SJCRH30 (cell line): ENCODE measurements around the gene S100A2. TPM values are rescaled to one million over a fixed set of nuclear protein-coding genes. Genes with fewer than 3 reads are reported as not detected.
"Not testable (repeated sequence)": the region's sequence is repeated elsewhere in the genome, so short reads cannot be mapped to it uniquely, and the experiment has no call there.

Experiments used
- DNase-seq, 2 experiments: peaks; one replicate each; pipeline ENCODE4 v3.0.0-alpha.2; 2015 to 2020
- H3K27ac ChIP-seq: fragments of 250-450 bp; sonication (Bioruptor Pico); 2 replicates; pipeline ENCODE4 v1.5.1; 2020; ENCODE audit warnings: mild to moderate bottlenecking, moderate library complexity
- H3K27me3 ChIP-seq: fragments of 250-450 bp; sonication (Bioruptor Pico); 2 replicates; pipeline ENCODE4 v1.5.1; 2020; ENCODE audit warnings: mild to moderate bottlenecking, moderate library complexity
- H3K36me3 ChIP-seq: fragments of 250-450 bp; sonication (Bioruptor Pico); 2 replicates; pipeline ENCODE4 v1.5.1; 2020; ENCODE audit warnings: mild to moderate bottlenecking, moderate library complexity
- H3K4me1 ChIP-seq: fragments of 250-450 bp; sonication (Bioruptor Pico); 2 replicates; pipeline ENCODE4 v1.5.1; 2020; ENCODE audit warnings: mild to moderate bottlenecking, moderate library complexity
- H3K4me3 ChIP-seq: fragments of 250-450 bp; sonication (Bioruptor Pico); 2 replicates; pipeline ENCODE4 v1.5.1; 2020; ENCODE audit warnings: mild to moderate bottlenecking, moderate library complexity
- H3K9me3 ChIP-seq: fragments of 250-450 bp; sonication (Bioruptor Pico); replicated peaks from 2 replicates; pipeline ENCODE4 v1.5.1; 2020; ENCODE audit warnings: mild to moderate bottlenecking, moderate library complexity
- total RNA-seq: library from RNA; depleted of rRNA; stranded (reverse); fragments of >200 nt; shearing (Covaris generic); gene quantifications from 2 replicates; pipeline ENCODE4 v1.2.3, GENCODE V29; 2014

Gene S100A2
- total RNA-seq, 1 experiment from 2014 or later: 3.2 TPM

GRCh38 chr1:153562021-153562420, 3.6 kb downstream of the S100A2 start:
- H3K4me3 ChIP-seq, H3K27me3 ChIP-seq, H3K9me3 ChIP-seq: not testable (repeated sequence)

DNA sequence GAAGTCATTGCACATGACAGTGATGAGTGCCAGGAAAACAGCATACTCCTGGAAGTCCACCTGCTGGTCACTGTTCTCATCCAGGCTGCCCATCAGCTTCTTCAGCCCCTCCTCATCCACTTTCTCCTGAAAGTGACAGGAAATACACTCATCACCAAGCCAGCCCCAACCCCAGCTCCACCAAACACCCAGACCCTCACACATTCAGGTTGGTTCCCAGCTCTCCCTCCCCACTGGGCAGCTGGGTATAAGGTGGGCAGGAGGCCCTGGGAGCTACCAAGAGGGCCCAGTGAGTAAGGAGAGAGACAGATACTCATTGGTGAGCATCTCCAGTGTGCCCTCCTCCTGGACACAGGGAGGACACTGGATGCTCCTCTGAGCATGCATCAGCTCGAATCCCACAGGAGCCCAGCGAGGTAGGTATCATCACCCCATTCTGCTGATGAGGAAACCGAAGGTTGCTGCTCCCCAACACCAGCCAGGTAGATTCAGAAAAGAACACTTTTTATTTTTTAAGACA, 4.1 kb downstream of the S100A2 start:
- no peaks in the 10 kb centered on the region for H3K27me3 ChIP-seq
- no peaks in the 10 kb centered on the region for H3K36me3 ChIP-seq
- H3K9me3 ChIP-seq: no peaks in the 10 kb centered on the region
- no peak overlapping the region for H3K4me3 ChIP-seq
- H3K4me1 ChIP-seq: peaks cover 20% of the 10 kb centered on the region
- DNase-seq: no peak
- no peak overlapping the region for H3K27ac ChIP-seq

More at GRCh38 chr1:153562021-153562420, 3.6 kb downstream of the S100A2 start:
- H3K4me1 ChIP-seq: peaks cover 24% of the 10 kb centered on the region
- not testable (repeated sequence) for H3K27ac ChIP-seq, H3K36me3 ChIP-seq, DNase-seq

DNA sequence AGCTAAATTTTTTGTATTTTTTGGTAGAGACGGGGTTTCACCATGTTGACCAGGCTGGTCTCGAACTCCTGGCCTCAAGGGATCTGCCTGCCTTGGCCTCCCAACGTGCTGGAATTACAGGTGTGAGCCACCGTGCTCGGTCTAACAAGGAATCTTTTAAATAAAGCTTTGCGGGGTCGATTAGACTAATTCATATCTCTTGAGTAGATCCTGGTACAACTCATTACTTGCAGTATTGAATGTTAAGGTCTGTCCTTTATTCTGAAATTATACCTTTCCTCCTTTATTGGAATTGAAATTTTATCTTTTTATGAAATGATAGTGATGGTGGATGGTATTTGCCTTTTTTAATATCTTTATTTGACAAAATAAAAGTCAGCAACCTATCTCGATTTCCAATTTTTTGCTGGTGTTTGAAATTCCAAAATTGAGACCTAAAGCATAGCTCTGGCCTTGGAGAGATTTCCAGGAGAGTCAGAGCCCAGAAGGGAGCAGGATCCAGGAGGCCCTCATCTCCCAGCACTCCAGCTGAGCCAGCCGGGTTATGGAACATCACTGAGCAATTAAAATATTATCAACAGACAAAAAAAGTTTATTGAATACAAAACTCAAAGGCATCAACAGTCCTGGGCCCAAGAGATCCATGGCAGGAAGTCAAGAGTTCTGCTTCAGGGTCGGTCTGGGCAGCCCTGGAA, 4.7 kb downstream of the S100A2 start:
- Histone ChIP-seq H3K27ac (no peak overlapping the region), H3K4me1 (peaks cover 18% of the 10 kb centered on the region), H3K36me3 (no peaks in the 10 kb centered on the region), H3K27me3 (no peaks in the 10 kb centered on the region), H3K9me3 (no peaks in the 10 kb centered on the region), H3K4me3 (no peak overlapping the region)
- DNase-seq: no peak

- no peaks in the 10 kb centered on the region for H3K36me3 ChIP-seq
- H3K9me3 ChIP-seq: no peaks in the 10 kb centered on the region
- H3K4me3 ChIP-seq: no peak overlapping the region
- no peak overlapping the region for H3K27ac ChIP-seq
- H3K27me3 ChIP-seq: no peaks in the 10 kb centered on the region
- DNase-seq: no peak
- peaks cover 11% of the 10 kb centered on the region for H3K4me1 ChIP-seq
These were observed 5.4 kb downstream of the S100A2 start for GRCh38 chr1:153560241-153560640.

DNA sequence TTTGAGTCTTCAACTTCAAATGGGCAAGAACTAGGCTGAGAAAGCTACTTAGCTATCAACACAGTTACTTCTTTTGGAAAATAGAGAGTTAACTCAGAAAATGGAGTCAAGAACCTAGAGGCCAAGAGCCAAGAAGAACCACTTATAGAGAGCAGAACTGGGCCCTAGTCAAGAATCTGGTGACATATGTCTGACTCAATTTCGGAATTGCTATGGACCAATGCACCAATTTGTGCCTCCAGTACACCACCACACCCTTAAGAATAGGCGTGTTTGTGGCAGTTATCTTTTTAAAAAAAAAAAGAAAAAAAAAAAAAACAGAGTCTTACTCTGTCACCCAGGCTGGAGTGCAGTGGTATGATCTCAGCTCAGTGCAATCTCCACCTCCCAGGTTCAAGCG, 7.8 kb downstream of the S100A2 start:
- Histone ChIP-seq H3K9me3 (no peaks in the 10 kb centered on the region), H3K27ac (no peak overlapping the region), H3K4me3 (no peak overlapping the region), H3K27me3 (no peaks in the 10 kb centered on the region), H3K4me1 (peaks cover 10% of the 10 kb centered on the region), H3K36me3 (no peaks in the 10 kb centered on the region)
- no peak for DNase-seq

DNA sequence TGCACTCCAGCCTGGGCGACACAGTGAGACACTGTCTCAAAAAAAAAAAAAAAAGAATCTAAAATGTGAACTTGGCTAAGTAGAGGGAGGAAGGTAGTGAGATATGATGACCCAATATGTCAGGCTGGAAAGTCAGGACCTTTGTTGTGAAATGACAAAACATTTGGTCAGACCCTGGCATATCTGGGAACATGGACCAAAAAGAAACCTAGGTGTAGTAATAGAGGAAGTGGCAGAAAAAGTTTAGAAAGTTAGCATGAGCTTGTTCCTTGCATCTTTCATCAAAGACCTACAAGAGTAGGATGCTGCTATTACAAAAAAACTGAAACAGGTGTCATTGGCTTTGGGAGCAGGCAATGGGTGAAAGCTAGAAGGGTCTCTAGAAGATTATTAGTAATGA, 9.3 kb downstream of the S100A2 start:
- no peaks in the 10 kb centered on the region for H3K36me3 ChIP-seq
- H3K27ac ChIP-seq: no peak overlapping the region
- DNase-seq: no peak

GRCh38 chr1:153553830-153554541, 11.7 kb downstream of the S100A2 start:
- DNase-seq: no peak
- no peak overlapping the region for H3K27ac ChIP-seq
- no peaks in the 10 kb centered on the region for H3K27me3 ChIP-seq
- peaks cover 17% of the 10 kb centered on the region for H3K4me1 ChIP-seq
- H3K9me3 ChIP-seq: no peaks in the 10 kb centered on the region
- no peak overlapping the region for H3K4me3 ChIP-seq
- no peaks in the 10 kb centered on the region for H3K36me3 ChIP-seq

More for the DNA sequence above, 9.3 kb downstream of the S100A2 start:
- Histone ChIP-seq H3K4me1 (peaks cover 10% of the 10 kb centered on the region), H3K27me3 (no peaks in the 10 kb centered on the region), H3K4me3 (no peak overlapping the region), H3K9me3 (no peaks in the 10 kb centered on the region)

DNA sequence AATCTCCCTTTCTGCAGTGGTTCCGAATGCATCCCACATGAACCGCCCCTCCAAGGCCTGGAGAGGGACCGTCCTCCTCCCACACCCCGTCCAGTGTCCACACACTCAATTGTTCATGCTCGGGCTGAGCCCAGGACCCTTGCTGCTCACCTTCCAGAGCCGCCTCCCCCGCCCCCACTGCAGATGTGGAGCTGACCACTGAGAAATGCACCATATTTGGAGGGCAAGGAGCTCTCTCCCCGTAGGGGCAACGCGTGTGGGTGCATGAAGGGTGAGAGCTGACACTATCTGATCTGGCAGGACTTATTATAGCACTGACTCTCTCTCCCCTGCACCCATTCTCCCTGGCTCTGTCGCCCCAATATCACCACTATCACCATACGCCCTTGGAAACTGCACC, 12.5 kb downstream of the S100A2 start:
- H3K27me3 ChIP-seq: no peaks in the 10 kb centered on the region
- no peak overlapping the region for H3K4me3 ChIP-seq
- no peak overlapping the region for H3K27ac ChIP-seq
- no peak for DNase-seq
- H3K4me1 ChIP-seq: peaks cover 21% of the 10 kb centered on the region
- H3K9me3 ChIP-seq: no peaks in the 10 kb centered on the region
- H3K36me3 ChIP-seq: no peaks in the 10 kb centered on the region

DNA sequence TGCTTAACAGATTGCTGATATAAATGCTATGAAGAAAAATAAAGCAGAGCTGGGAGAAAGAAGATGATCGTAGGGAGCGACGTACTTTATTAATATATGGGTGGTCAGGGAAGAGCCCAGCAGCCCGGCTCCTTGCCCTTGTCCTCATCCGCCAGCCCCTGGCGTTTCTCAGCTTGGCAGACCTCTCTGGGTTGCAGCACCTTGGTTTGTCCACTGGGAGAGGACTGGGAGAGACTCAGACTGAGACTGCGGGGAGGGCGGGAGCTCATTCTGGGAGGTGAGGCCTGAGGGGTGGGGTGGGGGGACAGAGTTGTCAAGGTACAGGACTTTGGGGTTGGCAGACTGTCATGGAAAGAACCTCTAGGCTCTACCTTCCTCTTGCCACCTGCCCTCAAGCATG, 13.3 kb downstream of the S100A2 start:
- no peak overlapping the region for H3K27ac ChIP-seq
- peaks cover 21% of the 10 kb centered on the region for H3K4me1 ChIP-seq
- H3K36me3 ChIP-seq: no peaks in the 10 kb centered on the region
- H3K27me3 ChIP-seq: no peaks in the 10 kb centered on the region
- H3K9me3 ChIP-seq: no peaks in the 10 kb centered on the region
- H3K4me3 ChIP-seq: no peak overlapping the region
- DNase-seq: no peak

DNA sequence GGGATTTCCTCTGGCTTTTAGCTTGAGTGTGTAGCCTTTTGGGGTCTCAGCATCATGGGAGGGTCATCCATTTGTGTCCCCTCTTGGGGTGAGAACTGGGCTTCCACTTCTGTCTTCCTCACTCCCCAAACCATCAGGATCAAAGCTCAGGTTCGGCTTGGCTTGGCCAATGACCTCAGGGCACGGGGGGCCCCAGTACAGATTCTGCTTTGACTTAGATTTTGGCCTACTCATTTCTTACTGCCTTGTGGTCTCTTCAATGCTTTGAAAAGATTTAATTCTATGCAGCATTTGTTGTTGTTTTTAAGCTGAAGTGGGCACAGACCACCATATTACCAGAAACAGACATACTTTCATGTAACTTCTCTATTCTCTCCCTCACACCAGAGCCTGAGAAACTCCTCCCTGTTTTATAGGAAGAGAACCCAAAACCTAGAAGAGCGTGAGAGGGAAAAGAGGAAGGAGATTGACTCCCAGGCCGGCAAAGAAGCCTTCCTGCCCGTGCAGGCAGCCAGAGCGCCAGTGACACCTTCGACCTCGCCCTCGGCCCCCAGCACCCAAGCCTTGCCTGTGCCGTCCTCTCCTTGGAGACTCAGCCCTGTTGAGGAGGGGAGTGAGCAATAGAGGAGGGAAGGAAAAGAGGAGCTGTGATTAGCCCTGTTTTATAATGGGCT, 14.7 kb downstream of the S100A2 start:
- DNase-seq: no peak
- Histone ChIP-seq H3K27ac (no peak overlapping the region), H3K9me3 (no peaks in the 10 kb centered on the region), H3K36me3 (no peaks in the 10 kb centered on the region), H3K4me3 (no peak overlapping the region), H3K27me3 (no peaks in the 10 kb centered on the region), H3K4me1 (peaks cover 21% of the 10 kb centered on the region)

GRCh38 chr1:153550398-153550758, 15.3 kb downstream of the S100A2 start:
- Histone ChIP-seq H3K27ac (no peak overlapping the region), H3K36me3 (no peaks in the 10 kb centered on the region), H3K27me3 (no peaks in the 10 kb centered on the region), H3K4me3 (no peak overlapping the region), H3K4me1 (peaks cover 21% of the 10 kb centered on the region), H3K9me3 (no peaks in the 10 kb centered on the region)
- DNase-seq: no peak

DNA sequence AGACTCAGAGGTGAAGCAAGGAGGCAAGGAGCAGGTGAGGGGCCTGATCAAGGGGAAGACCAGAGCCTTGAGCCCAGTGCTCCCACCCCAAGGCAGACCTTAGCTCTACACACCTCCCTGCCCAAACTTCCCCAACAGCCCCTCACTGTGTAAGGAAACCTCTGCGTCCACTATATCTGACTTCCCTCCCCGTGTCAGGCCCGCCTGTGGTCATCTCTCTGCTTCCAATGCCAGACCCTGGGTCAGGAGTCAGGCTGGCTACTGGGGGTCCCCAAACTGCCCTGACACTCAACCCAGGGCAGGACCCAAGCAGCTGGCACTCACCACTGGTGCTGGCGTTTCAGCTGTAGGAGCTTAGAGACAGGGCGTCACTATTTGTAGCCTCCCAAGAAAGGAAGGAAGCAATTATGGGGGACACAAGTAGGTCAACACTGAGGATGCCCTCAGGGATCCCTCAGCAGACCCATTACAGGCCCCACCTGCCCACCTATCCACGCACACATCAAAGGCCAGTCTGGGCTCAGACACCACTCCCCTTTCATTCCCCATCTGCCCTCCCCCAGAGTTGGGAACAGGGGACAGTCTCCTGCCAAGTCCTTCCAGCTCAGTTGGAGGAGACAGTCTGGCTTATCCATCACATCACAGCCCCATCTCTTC, 15.8 kb downstream of the S100A2 start:
- H3K4me1 ChIP-seq: peaks cover 21% of the 10 kb centered on the region
- no peak for DNase-seq
- no peaks in the 10 kb centered on the region for H3K9me3 ChIP-seq
- no peaks in the 10 kb centered on the region for H3K36me3 ChIP-seq
- no peak overlapping the region for H3K4me3 ChIP-seq
- no peaks in the 10 kb centered on the region for H3K27me3 ChIP-seq
- no peak overlapping the region for H3K27ac ChIP-seq

- no peaks in the 10 kb centered on the region for H3K36me3 ChIP-seq
- H3K27ac ChIP-seq: no peak within 1 kb of the TSS
- no peaks in the 10 kb centered on the region for H3K27me3 ChIP-seq
- H3K4me3 ChIP-seq: no peak within 1 kb of the TSS
- no peaks in the 10 kb centered on the region for H3K9me3 ChIP-seq
- peak; percentile 35 to 44 for DNase-seq
- H3K4me1 ChIP-seq: peaks cover 20% of the 10 kb centered on the region
These were observed 16.6 kb downstream of the S100A2 start, which contains the start of gene S100A3 for GRCh38 chr1:153548722-153549688. TSS of gene S100A3 (minus strand) at chr1:153549258. CDS start at chr1:153548485, 773 bp downstream.
